HEK293 (cell line): ENCODE measurements around the gene PMS1.

Experiments used
- ZNF354C ChIP-seq: fragments of 450-650 bp; formaldehyde crosslinking; IDR thresholded peaks from 2 replicates; pipeline ENCODE4 v1.5.1; 2016; ENCODE audit warnings: missing biosample characterization, missing genetic modification characterization, low read depth, borderline replicate concordance
- ZNF48 ChIP-seq: fragments of 450-650 bp; formaldehyde crosslinking; IDR thresholded peaks from 2 replicates; pipeline ENCODE4 v1.5.1; 2016; ENCODE audit warnings: missing biosample characterization, missing genetic modification characterization
- ZNF707 ChIP-seq: fragments of 450-650 bp; formaldehyde crosslinking; IDR thresholded peaks from 2 replicates; pipeline ENCODE4 v1.5.1; 2016; ENCODE audit warnings: missing biosample characterization, missing genetic modification characterization
- ZNF768 ChIP-seq: fragments of 450-650 bp; formaldehyde crosslinking; IDR thresholded peaks from 2 replicates; pipeline ENCODE4 v1.5.1; 2018; ENCODE audit warnings: missing biosample characterization, mild to moderate bottlenecking, missing genetic modification characterization
- ZNF776 ChIP-seq: fragments of 450-650 bp; formaldehyde crosslinking; IDR thresholded peaks from 2 replicates; pipeline ENCODE4 v1.5.0; 2017; ENCODE audit warnings: missing biosample characterization, missing genetic modification characterization, borderline replicate concordance
- ZNF785 ChIP-seq: fragments of 450-650 bp; formaldehyde crosslinking; IDR thresholded peaks from 2 replicates; pipeline ENCODE4 v1.5.1; 2016; ENCODE audit warnings: missing biosample characterization, missing genetic modification characterization
- TF ChIP-seq, protein P1 (sequence below): fragments of 450-650 bp; formaldehyde crosslinking; IDR thresholded peaks from 2 replicates; pipeline ENCODE4 v1.5.1; 2017; ENCODE audit warnings: missing biosample characterization, missing genetic modification characterization
- TF ChIP-seq, protein P2 (sequence below): fragments of 450-650 bp; formaldehyde crosslinking; IDR thresholded peaks from 2 replicates; pipeline ENCODE4 v1.5.1; 2016; ENCODE audit warnings: missing biosample characterization, missing genetic modification characterization

DNA sequence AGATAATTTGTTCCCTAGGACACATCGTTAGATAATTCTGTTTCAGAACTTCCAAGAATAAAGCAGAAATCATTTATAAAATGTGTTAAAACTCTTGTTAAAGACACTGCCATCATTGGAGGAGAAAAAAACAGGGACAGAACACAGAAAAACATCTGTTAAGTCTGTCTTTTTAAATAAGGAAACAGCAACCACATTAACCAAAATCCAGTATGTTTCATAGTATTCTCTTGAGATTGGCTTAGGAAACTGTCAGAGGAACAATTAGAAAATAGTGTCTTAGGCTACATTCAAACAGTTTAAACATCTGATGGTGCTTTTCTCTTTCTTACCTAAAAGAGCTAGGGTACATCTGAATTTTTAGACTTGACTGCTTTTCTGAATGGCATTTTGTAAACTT is 81.6 kb downstream of the PMS1 start:
- TF ChIP-seq, protein P1, sequence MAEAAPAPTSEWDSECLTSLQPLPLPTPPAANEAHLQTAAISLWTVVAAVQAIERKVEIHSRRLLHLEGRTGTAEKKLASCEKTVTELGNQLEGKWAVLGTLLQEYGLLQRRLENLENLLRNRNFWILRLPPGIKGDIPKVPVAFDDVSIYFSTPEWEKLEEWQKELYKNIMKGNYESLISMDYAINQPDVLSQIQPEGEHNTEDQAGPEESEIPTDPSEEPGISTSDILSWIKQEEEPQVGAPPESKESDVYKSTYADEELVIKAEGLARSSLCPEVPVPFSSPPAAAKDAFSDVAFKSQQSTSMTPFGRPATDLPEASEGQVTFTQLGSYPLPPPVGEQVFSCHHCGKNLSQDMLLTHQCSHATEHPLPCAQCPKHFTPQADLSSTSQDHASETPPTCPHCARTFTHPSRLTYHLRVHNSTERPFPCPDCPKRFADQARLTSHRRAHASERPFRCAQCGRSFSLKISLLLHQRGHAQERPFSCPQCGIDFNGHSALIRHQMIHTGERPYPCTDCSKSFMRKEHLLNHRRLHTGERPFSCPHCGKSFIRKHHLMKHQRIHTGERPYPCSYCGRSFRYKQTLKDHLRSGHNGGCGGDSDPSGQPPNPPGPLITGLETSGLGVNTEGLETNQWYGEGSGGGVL = no peak
- TF ChIP-seq ZNF707 (tag by site-specific recombination) (no peak), ZNF354C (no peak), ZNF768 (no peak), ZNF48 (tag by site-specific recombination) (no peak), ZNF785 (tag by site-specific recombination) (no peak), ZNF776 (tag by site-specific recombination) (no peak)
- TF ChIP-seq, protein P2, sequence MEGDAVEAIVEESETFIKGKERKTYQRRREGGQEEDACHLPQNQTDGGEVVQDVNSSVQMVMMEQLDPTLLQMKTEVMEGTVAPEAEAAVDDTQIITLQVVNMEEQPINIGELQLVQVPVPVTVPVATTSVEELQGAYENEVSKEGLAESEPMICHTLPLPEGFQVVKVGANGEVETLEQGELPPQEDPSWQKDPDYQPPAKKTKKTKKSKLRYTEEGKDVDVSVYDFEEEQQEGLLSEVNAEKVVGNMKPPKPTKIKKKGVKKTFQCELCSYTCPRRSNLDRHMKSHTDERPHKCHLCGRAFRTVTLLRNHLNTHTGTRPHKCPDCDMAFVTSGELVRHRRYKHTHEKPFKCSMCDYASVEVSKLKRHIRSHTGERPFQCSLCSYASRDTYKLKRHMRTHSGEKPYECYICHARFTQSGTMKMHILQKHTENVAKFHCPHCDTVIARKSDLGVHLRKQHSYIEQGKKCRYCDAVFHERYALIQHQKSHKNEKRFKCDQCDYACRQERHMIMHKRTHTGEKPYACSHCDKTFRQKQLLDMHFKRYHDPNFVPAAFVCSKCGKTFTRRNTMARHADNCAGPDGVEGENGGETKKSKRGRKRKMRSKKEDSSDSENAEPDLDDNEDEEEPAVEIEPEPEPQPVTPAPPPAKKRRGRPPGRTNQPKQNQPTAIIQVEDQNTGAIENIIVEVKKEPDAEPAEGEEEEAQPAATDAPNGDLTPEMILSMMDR (tag by site-specific recombination) = no peak
